ENCODE results near the gene SMIM5.
A peak's percentile ranks its signal among the peaks of the same experiment; 100 is the strongest.

- TF ChIP-seq ZEB2 (IDR thresholded peaks at IDR 0.05), result no peak
- TF ChIP-seq, protein P1, sequence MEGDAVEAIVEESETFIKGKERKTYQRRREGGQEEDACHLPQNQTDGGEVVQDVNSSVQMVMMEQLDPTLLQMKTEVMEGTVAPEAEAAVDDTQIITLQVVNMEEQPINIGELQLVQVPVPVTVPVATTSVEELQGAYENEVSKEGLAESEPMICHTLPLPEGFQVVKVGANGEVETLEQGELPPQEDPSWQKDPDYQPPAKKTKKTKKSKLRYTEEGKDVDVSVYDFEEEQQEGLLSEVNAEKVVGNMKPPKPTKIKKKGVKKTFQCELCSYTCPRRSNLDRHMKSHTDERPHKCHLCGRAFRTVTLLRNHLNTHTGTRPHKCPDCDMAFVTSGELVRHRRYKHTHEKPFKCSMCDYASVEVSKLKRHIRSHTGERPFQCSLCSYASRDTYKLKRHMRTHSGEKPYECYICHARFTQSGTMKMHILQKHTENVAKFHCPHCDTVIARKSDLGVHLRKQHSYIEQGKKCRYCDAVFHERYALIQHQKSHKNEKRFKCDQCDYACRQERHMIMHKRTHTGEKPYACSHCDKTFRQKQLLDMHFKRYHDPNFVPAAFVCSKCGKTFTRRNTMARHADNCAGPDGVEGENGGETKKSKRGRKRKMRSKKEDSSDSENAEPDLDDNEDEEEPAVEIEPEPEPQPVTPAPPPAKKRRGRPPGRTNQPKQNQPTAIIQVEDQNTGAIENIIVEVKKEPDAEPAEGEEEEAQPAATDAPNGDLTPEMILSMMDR (IDR thresholded peaks at IDR 0.05 in 2 of 3, conservative IDR thresholded peaks at IDR 0.05 in 1 of 3; ENCODE audit: insufficient read depth in 2 of 3, low read depth in 1 of 3, low read length in 3 of 3), result peak; percentile 78 to 93 (median 89)
- no peak for TF ChIP-seq FOSL1 (tag; conservative IDR thresholded peaks at IDR 0.05)
- TF ChIP-seq MIER1 (IDR thresholded peaks at IDR 0.05; ENCODE audit: low read depth), result no peak
- TF ChIP-seq POLR2A (conservative IDR thresholded peaks at IDR 0.05), result no peak
- TF ChIP-seq RAD21 (CRISPR knock-in tag; conservative IDR thresholded peaks at IDR 0.05 in 1 of 2, IDR thresholded peaks at IDR 0.05 in 1 of 2), result no peak
These were observed 7.3 kb upstream of the SMIM5 start for GRCh38 chr17:75625813-75626486.
